NCI-H1417 (cell line): Measurements from ENCODE around the gene CACNA1C.

Experiments
- DNase-seq, 3 experiments: peaks; one replicate each; lab custom pipeline; 2025; lab: John Stamatoyannopoulos, UW

CACNA1C gene

DNA sequence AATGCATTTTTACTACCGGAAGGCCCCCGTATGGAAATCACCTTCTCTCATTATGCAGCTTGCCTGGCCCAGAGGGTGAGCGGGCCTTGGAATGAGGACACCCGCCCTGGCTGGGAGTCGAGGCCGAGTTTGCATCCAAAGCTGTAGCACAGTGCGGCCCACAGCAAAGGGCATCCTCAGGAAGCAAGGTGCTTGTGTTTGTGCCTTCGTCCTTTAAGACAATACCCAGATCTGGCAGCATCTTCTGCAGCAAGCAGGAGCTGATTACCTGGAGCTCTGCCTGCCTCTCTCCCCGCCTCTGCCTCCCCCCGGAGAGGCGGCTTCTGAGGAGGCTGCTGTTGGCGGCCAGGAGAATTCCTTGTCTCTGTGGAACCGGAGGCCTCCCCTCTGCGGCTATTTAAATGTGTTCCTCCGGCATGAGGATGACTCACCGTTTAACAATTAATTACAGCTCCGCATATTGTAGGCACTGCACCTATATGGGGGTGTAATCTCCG lies 145.3 kb downstream of the CACNA1C start:
- peak in 2 of 3 experiments; percentile 24 to 54 for DNase-seq

- DNase-seq = no peak
These were observed 145.8 kb downstream of the CACNA1C start for GRCh38 chr12:2198542-2198941.

- DNase-seq = no peak
These were observed 153.2 kb downstream of the CACNA1C start for GRCh38 chr12:2205996-2206395.

GRCh38 chr12:2208837-2209635 lies 156.2 kb downstream of the CACNA1C start:
- no peak for DNase-seq

- no peak for DNase-seq
These were observed 158.3 kb downstream of the CACNA1C start for GRCh38 chr12:2211119-2211518.

- DNase-seq = no peak
These were observed 159.8 kb downstream of the CACNA1C start for GRCh38 chr12:2212537-2212936.

GRCh38 chr12:2212971-2213869 lies 160.4 kb downstream of the CACNA1C start:
- DNase-seq = peak; percentile 29 to 89 (median 71)

- no peak for DNase-seq
These were observed 161.6 kb downstream of the CACNA1C start for GRCh38 chr12:2214411-2214810.

GRCh38 chr12:2215709-2216560 lies 163.1 kb downstream of the CACNA1C start:
- DNase-seq = no peak

DNA sequence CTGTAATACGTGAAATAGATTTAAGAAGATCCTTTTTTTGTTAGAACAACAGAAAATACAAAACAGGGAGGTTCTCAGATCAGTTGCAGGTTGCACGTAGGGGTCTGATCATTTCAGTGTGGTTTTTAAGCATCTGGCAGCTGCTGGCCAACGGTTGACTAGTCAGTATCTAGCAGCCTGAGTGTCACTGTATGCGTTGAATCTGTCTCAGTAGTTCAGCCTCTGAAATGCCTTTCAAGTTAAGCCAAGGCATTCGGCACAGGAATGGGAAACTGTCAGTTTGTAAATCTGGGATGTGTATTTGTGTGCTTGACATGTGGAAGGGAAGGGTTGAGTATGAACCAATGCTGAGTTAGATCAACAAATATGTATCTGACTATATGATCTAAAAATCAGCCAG lies 165.9 kb downstream of the CACNA1C start:
- no peak for DNase-seq

DNA sequence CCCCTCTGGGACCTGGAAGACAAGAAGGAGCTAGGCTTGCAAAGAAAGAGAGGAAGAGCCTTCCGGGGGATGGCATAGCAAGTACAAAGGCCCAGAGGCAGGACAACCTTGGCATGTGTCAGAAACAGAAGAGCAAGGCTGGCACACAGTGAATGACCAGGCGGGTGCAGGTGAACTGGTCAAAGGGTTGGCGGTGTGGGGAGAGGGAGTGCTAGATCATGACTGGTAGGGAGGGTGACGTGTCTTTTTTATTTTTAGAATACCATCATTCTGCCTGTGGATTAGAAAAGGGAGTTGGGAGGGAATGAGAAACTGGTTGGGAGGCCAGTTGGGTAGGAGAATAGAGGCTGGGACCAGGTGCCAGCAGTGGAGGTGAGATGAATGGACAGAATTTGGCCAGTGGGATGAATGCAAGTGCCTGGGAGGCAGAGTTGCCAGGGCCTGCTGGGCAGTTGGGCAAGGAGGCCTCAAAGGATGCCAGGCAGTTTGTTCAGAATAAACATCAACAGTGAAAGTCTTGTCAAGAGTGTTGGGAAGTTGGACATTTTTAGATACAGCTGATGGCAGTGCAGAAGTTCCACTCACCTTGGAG lies 168.3 kb downstream of the CACNA1C start:
- DNase-seq = no peak

- peak in 1 of 3 experiments; percentile 60 for DNase-seq
These were observed 169.9 kb downstream of the CACNA1C start for GRCh38 chr12:2222691-2223090.

- no peak for DNase-seq
These were observed 172.2 kb downstream of the CACNA1C start for GRCh38 chr12:2224961-2225360.

GRCh38 chr12:2225696-2226095 lies 172.9 kb downstream of the CACNA1C start:
- no peak for DNase-seq

GRCh38 chr12:2226641-2227040 lies 173.9 kb downstream of the CACNA1C start:
- DNase-seq = peak in 2 of 3 experiments; percentile 34 to 74

DNA sequence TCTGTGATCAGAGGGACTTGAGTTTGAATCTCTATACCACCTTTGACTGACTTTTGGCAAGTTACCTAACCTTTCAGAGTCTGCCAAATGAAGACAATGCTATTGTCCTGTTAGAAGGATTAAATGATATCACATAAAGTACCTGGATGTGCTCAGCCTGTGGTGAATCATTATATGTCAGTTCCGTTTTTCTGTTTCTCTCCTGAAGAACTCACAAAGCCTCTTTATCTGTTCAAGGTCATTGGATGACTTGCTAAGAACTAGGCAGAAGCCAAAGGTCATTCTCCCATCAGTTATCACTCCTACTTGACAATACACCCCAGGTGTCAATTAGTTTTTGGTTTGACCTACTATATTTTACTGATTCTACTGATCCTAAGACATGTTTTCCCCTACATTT lies 174.6 kb downstream of the CACNA1C start:
- no peak for DNase-seq

DNA sequence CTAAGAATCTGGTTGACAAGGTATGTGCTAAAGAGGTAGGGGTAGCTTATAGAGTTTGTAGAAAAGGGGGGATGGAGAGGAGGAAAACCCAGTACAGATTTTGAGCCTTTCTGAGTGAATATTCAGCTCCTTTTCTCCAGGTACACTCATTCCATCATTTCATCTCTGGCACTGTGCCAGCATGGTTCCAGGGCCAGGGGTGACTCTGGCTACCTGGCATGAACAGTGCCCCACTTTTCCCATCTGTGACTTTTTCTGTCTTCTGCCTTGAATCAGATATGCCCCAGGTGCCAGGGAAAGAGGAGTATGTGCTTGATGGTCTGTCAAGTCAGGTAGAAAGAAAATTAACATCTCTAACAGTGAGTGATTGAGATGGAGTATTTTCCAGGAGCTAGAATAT lies 175.7 kb downstream of the CACNA1C start:
- no peak for DNase-seq

GRCh38 chr12:2229661-2230539 lies 177.1 kb downstream of the CACNA1C start:
- DNase-seq = no peak

GRCh38 chr12:2231011-2231595 lies 178.3 kb downstream of the CACNA1C start:
- DNase-seq = no peak

- DNase-seq = no peak
These were observed 179.2 kb downstream of the CACNA1C start for GRCh38 chr12:2231956-2232355.
